ENCODE measurements around the gene PKHD1. TPM values are rescaled to one million over a fixed set of nuclear protein-coding genes. Genes with fewer than 3 reads are reported as not detected.

PKHD1 gene
- total RNA-seq, 1 experiment from 2014 or later = 0.09 TPM

DNA sequence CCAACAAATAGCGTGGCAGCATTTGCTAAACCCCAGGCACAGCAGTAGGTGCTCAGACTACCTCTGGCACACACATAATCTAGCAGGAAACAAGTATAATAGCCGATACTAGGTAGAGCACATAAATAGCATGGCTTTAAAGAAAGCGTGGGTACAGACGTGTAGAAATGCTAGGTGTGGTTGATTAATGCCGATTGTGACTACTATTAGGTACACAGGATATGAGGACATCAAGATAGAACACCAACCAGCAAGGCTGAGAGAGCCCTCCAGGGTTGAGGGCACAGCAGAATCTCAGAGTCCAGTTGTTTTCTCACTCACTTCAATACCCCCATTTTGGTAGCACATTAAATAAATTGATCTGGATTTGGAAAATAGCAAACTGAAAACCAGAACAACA lies 100.5 kb downstream of the PKHD1 start:
- Histone ChIP-seq H3K79me1 (ENCODE audit: insufficient read depth, low read depth, low read length, poor library complexity, severe bottlenecking) (no peaks in the 10 kb centered on the region), H3K23me2 (ENCODE audit: insufficient read length, low read depth, low read length, poor library complexity, severe bottlenecking) (no peaks in the 10 kb centered on the region), H4K91ac (ENCODE audit: insufficient read length, low read depth, low read length) (no peak overlapping the region), H2AFZ (ENCODE audit: low read length) (no peak overlapping the region), H3K56ac (ENCODE audit: insufficient read length, low read depth, low read length) (no peak overlapping the region), H3K4me2 (ENCODE audit: insufficient read depth, insufficient read length, low read length) (no peak overlapping the region), H3T11ph (ENCODE audit: low read length) (no peak overlapping the region), H3K18ac (ENCODE audit: insufficient read length, low read depth, low read length) (no peak overlapping the region), H2BK12ac (ENCODE audit: insufficient read length, low read depth, low read length) (no peak overlapping the region), H3K79me2 (ENCODE audit: insufficient read depth, low read length) (no peaks in the 10 kb centered on the region), H3K27ac (ENCODE audit: insufficient read length, low read depth, low read length) (no peak overlapping the region), H4K5ac (ENCODE audit: insufficient read length, low read depth, low read length) (no peak overlapping the region), H2BK5ac (ENCODE audit: insufficient read length, low read length) (no peak overlapping the region), H2BK15ac (ENCODE audit: low read depth, low read length) (no peak overlapping the region), H4K8ac (replicated peaks; ENCODE audit: insufficient read length, low read depth, low read length) (no peak overlapping the region), H3K9me3 (ENCODE audit: control insufficient read depth, low read depth, low read length) (no peaks in the 10 kb centered on the region), H4K20me1 (ENCODE audit: control insufficient read depth, insufficient read depth, insufficient read length) (no peaks in the 10 kb centered on the region), H3K27me3 (ENCODE audit: insufficient read depth, low read length) (no peaks in the 10 kb centered on the region), H3K14ac (ENCODE audit: insufficient read depth, low read length) (no peak overlapping the region), H2AK5ac (ENCODE audit: insufficient read length, low read length) (no peak overlapping the region), H2BK20ac (ENCODE audit: low read depth, low read length, poor library complexity, severe bottlenecking) (no peak overlapping the region), H3K9ac (ENCODE audit: extremely low read depth, insufficient read length, low read length) (no peak overlapping the region), H3K4me1 (ENCODE audit: insufficient read depth, low read length) (peaks cover 7% of the 10 kb centered on the region; the same call in 1 of the 2 replicates), H3K23ac (ENCODE audit: insufficient read length, low read depth, low read length) (no peak overlapping the region), H3K4ac (ENCODE audit: low read depth, low read length) (no peak overlapping the region), H2BK120ac (ENCODE audit: low read depth, low read length, poor library complexity, severe bottlenecking) (no peak overlapping the region)
- Mint-ChIP-seq H3K9me3 (peaks cover 0 to 3% of the 10 kb centered on the region in 2 experiments; a peak in 1 of 5 replicates), H3K27me3 (ENCODE audit: low read depth) (no peaks in the 10 kb centered on the region), H3K4me3 (no peak overlapping the region), H3K4me1 (peaks cover 20% of the 10 kb centered on the region in 2 experiments), H3K27ac (no peak overlapping the region), H3K36me3 (ENCODE audit: insufficient read depth in 1 of 3, low read depth in 3 of 3) (no peaks in the 10 kb centered on the region)
- TF ChIP-seq, protein P1, sequence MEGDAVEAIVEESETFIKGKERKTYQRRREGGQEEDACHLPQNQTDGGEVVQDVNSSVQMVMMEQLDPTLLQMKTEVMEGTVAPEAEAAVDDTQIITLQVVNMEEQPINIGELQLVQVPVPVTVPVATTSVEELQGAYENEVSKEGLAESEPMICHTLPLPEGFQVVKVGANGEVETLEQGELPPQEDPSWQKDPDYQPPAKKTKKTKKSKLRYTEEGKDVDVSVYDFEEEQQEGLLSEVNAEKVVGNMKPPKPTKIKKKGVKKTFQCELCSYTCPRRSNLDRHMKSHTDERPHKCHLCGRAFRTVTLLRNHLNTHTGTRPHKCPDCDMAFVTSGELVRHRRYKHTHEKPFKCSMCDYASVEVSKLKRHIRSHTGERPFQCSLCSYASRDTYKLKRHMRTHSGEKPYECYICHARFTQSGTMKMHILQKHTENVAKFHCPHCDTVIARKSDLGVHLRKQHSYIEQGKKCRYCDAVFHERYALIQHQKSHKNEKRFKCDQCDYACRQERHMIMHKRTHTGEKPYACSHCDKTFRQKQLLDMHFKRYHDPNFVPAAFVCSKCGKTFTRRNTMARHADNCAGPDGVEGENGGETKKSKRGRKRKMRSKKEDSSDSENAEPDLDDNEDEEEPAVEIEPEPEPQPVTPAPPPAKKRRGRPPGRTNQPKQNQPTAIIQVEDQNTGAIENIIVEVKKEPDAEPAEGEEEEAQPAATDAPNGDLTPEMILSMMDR (conservative IDR thresholded peaks at IDR 0.05) = no peak
- DNase-seq = no peak
- WGBS (ENCODE audit: extremely low coverage, insufficient read length, low lambda C conversion rate) = no CpG with 5 or more reads among the region's 5 CpGs
